OCI-LY3 (cell line): ENCODE measurements around the gene SLC17A9.

Experiments used
- H2AFZ ChIP-seq: fragments of 200-600, 300-600 bp; shearing (Covaris generic); 2 replicates; pipeline ENCODE4 v1.6.0; 2014; ENCODE audit warnings: antibody characterized with exemption, low read depth, low read length
- H3K27ac ChIP-seq: fragments of 200-600, 300-600 bp; sonication (generic); 2 replicates; pipeline ENCODE4 v1.5.1; 2014; ENCODE audit warnings: mild to moderate bottlenecking, low read length, moderate library complexity, mixed read lengths
- H3K27me3 ChIP-seq: fragments of 200-600, 300-600 bp; sonication (generic); 2 replicates; pipeline ENCODE4 v1.6.1; 2014; ENCODE audit warnings: low read depth, low read length, mixed read lengths
- H3K36me3 ChIP-seq: fragments of 200-600, 300-600 bp; sonication (generic); replicated peaks from 2 replicates; pipeline ENCODE3; 2014; ENCODE audit warnings: low read depth, low read length, mixed read lengths
- H3K4me1 ChIP-seq: fragments of 300-600, 200-600 bp; sonication (generic); 2 replicates; pipeline ENCODE4 v1.6.1; 2014; ENCODE audit warnings: low read length, mixed read lengths
- H3K4me2 ChIP-seq: fragments of 200-600, 300-600 bp; sonication (generic); 2 replicates; pipeline ENCODE4 v1.6.1; 2014; ENCODE audit warnings: low read length, mixed read lengths
- H3K4me3 ChIP-seq: fragments of 300-600, 200-600 bp; sonication (generic); 2 replicates; pipeline ENCODE4 v1.5.1; 2014; ENCODE audit warnings: antibody characterized with exemption, mild to moderate bottlenecking, low read length, moderate library complexity
- H3K79me2 ChIP-seq: fragments of 300-600, 200-600 bp; shearing (Covaris generic); 2 replicates; pipeline ENCODE4 v1.6.1; 2014; ENCODE audit warnings: mild to moderate bottlenecking, low read length, mixed read lengths
- H3K9ac ChIP-seq: fragments of 300-600, 200-600 bp; shearing (Covaris generic); 2 replicates; pipeline ENCODE4 v1.6.0; 2014; ENCODE audit warnings: mild to moderate bottlenecking, low read length, moderate library complexity
- H3K9me3 ChIP-seq: fragments of 200-600, 300-600 bp; shearing (Covaris generic); 2 replicates; pipeline ENCODE4 v1.6.1; 2014; ENCODE audit warnings: low read length, mixed read lengths; ENCODE audit not compliant: insufficient read depth
- H4K20me1 ChIP-seq: fragments of 200-600, 300-600 bp; sonication (generic); 2 replicates; pipeline ENCODE4 v1.6.1; 2016; ENCODE audit warnings: low read length, mixed read lengths; ENCODE audit not compliant: insufficient read depth
- CTCF ChIP-seq: fragments of 200-600, 300-600 bp; sonication (generic); IDR thresholded peaks from 2 replicates; pipeline ENCODE4 v1.5.1; 2014; ENCODE audit warnings: antibody characterized with exemption, low read length, low read depth
- EZH2phosphoT487 ChIP-seq: fragments of 200-600 bp; shearing (Covaris generic); IDR thresholded peaks from 2 replicates; pipeline ENCODE4 v1.6.1; 2018; ENCODE audit warnings: antibody characterized with exemption, mixed run types, low read depth

Gene SLC17A9

GRCh38 chr20:62967628-62968351 lies 15.3 kb downstream of the SLC17A9 start:
- Histone ChIP-seq H3K27ac (no peak overlapping the region), H3K27me3 (no peaks in the 10 kb centered on the region), H3K4me3 (no peak overlapping the region), H3K4me1 (peaks cover 8% of the 10 kb centered on the region), H3K9me3 (no peaks in the 10 kb centered on the region), H4K20me1 (peaks cover 3% of the 10 kb centered on the region; the same call in 1 of the 2 replicates), H2AFZ (no peak overlapping the region), H3K79me2 (no peaks in the 10 kb centered on the region), H3K9ac (no peak overlapping the region), H3K36me3 (peaks cover 26% of the 10 kb centered on the region), H3K4me2 (no peak overlapping the region)
- TF ChIP-seq CTCF (no peak), EZH2phosphoT487 (no peak)

GRCh38 chr20:62968378-62969178 lies 16.1 kb downstream of the SLC17A9 start:
- no peak overlapping the region for H3K9ac ChIP-seq
- no peak overlapping the region for H2AFZ ChIP-seq
- H3K4me1 ChIP-seq = peaks cover 10% of the 10 kb centered on the region
- H3K4me2 ChIP-seq = no peak overlapping the region
- TF ChIP-seq CTCF (no peak), EZH2phosphoT487 (no peak)
- no peaks in the 10 kb centered on the region for H3K27me3 ChIP-seq
- peaks cover 19% of the 10 kb centered on the region for H3K36me3 ChIP-seq
- H3K9me3 ChIP-seq = no peaks in the 10 kb centered on the region
- peaks cover 3% of the 10 kb centered on the region; the same call in 1 of the 2 replicates for H4K20me1 ChIP-seq
- no peak overlapping the region for H3K27ac ChIP-seq
- no peaks in the 10 kb centered on the region for H3K79me2 ChIP-seq
- no peak overlapping the region for H3K4me3 ChIP-seq

GRCh38 chr20:62969179-62969760 lies 16.8 kb downstream of the SLC17A9 start:
- Histone ChIP-seq H3K4me1 (peaks cover 10% of the 10 kb centered on the region), H2AFZ (no peak overlapping the region), H4K20me1 (peaks cover 3% of the 10 kb centered on the region; the same call in 1 of the 2 replicates), H3K4me2 (no peak overlapping the region), H3K9me3 (no peaks in the 10 kb centered on the region), H3K9ac (no peak overlapping the region), H3K36me3 (peaks cover 14% of the 10 kb centered on the region), H3K79me2 (no peaks in the 10 kb centered on the region), H3K4me3 (no peak overlapping the region), H3K27me3 (no peaks in the 10 kb centered on the region), H3K27ac (no peak overlapping the region)
- TF ChIP-seq EZH2phosphoT487 = no peak
- no peak for TF ChIP-seq CTCF

- H3K27ac ChIP-seq = no peak overlapping the region
- no peak overlapping the region for H3K4me3 ChIP-seq
- no peak for TF ChIP-seq EZH2phosphoT487
- no peak for TF ChIP-seq CTCF
- no peak overlapping the region for H3K9ac ChIP-seq
- H3K27me3 ChIP-seq = 0 out of 2 replicates have a peak, but pooled peaks cover 1% of the 10 kb centered on the region
- no peaks in the 10 kb centered on the region for H3K9me3 ChIP-seq
- peaks cover 10% of the 10 kb centered on the region for H3K4me1 ChIP-seq
- H3K4me2 ChIP-seq = no peak overlapping the region
- H3K79me2 ChIP-seq = no peaks in the 10 kb centered on the region
- peaks cover 3% of the 10 kb centered on the region; the same call in 1 of the 2 replicates for H4K20me1 ChIP-seq
- H3K36me3 ChIP-seq = peaks cover 8% of the 10 kb centered on the region
- no peak overlapping the region for H2AFZ ChIP-seq
Observed at GRCh38 chr20:62969939-62970306, 17.4 kb downstream of the SLC17A9 start.
